GM19397 (cell line): Measurements from ENCODE around the gene PFDN1.

ENCODE experiments used
- ATAC-seq: cut with Tn5 transposase; IDR thresholded peaks from one replicate; pipeline ENCODE4 v1.9.1; 2021; ENCODE audit warnings: mild to moderate bottlenecking, moderate library complexity; ENCODE audit not compliant: unreplicated experiment

The PFDN1 gene

DNA sequence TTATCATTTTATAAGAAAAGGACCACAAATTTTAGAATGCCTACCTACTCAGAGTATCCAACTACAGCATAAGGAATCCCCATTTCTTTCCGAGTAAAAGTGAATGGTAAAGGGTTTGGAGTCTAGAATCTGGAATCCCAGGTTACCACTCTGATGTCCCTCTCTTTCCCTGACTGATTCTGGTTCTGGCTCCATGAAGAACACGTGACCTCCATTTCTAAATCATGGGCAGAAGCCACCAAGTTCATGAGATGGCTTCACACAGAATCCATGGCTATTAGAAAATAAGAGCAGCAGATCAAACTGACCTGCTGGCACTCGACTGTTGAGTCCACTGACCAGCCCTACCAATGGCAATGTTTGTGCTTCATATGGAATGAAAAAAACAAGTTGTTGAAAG lies 40.7 kb downstream of the PFDN1 start:
- ATAC-seq = no peak

DNA sequence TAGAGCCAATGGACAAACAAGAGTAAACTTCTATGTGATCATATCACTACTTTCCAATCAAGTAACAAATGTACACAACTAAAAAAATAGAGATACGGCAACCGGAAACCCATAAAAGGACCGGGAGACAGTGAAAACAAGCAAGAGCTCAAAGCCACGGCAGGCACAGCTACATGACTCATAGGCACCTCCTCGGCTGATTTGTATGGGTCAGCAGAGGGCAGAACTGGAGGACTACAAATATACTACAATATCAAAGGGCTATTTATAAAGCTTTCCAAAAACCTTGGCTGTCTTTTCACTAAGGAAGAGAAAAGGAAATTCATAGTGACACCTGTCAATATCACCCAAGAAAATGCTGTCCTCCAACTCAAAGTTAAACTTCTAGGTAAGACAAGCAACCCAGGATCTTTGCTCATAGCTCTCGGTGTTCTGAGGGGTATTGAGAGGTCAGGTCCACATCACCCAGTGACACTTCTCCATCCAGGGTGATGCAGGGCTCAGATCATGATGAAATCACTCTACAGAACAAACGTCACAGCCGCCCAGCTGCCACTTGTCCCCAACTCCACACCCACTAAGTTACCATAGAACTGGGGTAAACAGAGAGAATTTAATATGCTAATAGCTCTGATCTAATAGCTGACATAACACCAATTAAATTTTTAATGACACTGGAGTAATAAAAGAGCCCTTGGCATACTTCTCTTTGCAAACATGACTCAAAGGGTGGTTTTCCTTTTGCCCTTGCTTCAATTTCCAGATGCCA lies 41.3 kb downstream of the PFDN1 start:
- no peak for ATAC-seq

DNA sequence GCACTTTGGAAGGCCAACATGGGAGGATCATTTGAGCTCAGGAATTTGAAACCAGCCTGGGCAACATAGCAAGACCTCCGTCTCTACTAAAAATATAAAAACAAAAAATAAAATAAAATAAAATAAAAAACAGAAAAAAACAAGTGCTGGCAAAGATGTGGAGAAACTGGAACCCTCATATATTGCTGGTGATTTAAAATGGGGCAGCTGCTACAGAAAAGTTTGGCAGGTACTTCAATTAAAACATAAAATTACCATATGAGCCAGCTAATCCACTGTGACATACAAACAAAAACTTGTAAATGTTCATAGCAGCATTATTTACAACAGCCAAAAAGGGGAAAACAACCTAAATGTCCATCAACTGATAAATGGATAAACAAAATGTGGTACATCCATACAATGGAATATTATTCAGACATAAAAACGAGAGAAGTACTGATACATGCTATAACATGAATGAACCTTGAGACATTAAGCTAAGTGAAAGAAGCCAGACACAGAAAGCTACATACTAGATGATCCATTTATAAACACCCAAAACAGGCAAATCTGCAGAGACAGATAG lies 42.7 kb downstream of the PFDN1 start:
- no peak for ATAC-seq

DNA sequence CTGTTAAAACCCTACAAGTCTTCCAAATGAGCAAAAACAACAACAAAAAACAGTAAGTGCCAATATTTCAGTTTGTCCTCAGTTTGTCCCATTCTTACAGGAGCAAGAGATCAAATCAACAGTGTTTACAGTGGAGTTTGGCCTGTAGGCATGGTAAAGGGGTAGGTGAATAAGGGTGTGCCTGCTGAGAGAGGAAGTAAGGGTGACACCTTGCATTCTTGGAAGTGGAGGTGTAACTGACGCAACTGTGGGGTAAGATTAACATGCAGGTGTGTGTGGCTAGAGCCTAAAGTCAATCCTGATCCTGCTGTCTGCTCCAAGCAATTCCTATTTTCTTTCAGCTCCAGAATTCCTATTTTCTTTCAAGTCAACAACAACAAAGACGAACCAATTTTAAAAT lies 43.4 kb downstream of the PFDN1 start:
- no peak for ATAC-seq

DNA sequence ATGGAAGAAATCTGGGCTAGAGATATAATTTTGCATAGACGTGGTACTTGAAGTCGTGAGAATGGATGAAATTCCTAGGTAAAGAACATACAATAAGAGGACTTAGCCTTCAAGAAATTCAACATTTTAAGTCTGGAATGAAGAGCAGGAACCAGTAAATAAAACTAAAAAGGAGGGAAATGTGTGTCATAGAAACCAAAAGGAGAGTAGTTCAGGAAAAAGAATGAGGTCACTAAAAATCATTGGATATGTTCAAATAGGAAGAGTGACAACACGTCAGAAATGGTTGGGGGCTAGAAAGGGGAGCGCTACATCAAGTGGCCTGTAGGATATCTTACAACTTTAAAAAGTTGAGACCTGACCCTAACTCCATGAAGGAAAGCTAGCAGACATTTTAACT lies 44.0 kb downstream of the PFDN1 start:
- ATAC-seq = no peak

DNA sequence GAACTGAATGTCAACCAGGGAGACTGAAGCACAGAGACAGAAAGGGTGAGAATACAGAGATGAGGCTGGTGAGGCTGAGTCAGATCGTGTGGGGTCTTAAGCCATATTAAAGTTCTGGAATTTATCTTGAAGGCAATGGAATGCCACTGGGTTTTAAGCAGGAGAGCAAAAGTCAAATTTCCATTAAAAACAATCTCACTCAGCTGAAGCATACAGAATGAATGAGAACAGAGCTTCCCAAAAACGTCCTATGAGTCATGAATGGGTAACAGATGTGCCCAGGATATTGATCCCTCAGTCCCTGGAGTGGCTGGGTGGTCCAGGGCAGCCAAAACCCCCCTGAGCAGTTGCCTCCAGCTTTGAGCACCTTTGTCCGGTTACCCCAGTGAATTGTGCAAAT lies 44.9 kb downstream of the PFDN1 start:
- ATAC-seq = no peak

DNA sequence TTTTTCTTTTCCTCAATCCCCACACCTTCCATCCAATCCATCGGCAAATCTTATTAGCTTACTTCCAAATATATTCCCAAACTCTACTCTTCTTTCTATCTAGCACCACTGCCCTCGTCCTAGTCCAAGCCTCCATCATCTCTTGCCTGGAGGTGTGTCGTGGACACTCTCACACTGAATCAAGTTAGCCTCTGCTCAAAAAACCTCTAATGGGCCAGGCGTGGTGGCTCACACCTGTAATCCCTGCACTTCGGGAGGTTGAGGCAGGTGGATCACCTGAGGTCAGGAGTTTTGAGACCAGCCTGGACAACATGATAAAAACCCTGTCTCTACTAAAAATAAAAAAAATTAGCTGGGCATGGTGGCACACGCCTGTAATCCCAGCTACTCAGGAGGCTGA lies 46.2 kb downstream of the PFDN1 start:
- no peak for ATAC-seq

DNA sequence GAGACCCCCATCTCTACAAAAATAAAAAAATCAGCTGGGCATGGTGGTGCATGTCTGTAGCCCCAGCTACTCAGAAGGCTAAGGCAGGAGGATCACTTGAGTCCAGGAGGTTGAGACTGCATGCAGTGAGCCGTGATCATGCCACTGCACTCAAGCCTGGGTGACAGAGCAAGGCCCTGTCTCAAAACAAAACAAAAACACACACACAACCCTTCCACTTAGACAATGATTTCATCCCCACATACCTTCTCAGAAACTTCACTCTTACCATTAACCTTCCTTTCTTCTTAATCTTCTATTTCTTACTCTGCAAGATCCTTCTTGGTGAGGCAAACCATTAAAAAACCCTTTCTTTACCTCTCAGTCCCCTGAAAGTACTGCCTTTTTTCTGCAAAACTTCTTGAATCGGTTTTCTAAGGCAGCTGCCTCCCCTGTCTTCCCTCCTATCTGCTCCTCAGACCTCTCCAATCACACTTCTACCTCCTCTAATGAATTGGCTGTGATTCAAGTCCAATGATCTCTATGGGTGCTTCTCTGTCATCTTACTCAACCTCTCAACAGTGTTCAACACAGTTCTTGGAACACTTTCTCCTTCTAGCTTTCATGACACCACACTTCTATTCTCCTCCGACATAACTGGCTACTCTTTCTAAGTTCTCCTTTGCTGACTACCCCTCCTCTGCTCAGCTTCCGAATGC lies 47.3 kb downstream of the PFDN1 start:
- no peak for ATAC-seq

DNA sequence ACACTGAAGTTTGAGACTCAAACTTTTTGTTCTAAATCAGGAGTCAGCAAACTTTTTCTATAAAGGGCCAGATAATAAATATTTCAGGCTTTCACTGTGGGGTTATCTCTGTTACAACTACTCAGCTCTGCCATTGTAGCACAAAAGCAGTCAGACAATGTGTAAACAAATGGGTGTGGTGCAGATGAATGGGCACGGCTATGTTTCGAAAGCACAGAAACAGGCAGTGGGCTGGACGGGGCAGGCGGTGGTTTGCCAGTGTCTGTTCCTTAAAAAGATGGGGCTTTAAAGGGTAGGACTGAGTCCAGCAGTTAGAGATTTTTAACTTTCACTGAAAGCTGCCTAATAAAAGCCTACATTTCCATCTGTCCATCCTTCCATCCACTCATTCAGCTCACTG lies 48.9 kb downstream of the PFDN1 start:
- ATAC-seq = no peak

DNA sequence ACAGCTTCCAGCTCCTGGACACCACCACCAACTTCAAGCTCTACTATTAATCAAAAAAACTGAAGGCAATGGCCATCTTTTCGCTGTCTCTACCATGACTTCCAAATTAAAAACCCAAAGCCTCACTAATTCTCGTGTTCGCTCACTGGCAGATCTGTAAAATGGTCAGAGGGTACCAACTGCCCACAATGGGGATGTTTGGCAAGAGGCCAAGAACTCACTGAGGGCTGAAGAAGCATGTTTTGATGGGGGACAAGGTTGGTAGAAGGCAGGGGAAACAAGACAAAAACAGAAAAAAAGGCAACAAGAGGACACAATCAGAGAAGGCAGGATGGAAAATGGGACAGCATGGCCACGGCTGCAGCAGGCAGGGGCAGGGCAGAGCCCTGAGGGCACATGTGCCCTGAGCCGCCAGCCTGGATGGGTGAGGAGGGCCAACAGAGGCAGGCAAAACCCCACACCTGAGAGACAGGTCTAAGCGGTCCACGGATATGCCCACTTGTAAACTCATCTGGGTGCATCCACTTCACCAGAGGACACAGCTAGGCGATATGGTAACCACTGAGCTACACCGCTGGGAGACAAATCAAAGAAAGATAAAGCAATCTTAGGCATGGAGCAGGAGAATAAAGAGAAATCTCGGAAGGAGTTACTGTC lies 50.3 kb downstream of the PFDN1 start:
- ATAC-seq = no peak

DNA sequence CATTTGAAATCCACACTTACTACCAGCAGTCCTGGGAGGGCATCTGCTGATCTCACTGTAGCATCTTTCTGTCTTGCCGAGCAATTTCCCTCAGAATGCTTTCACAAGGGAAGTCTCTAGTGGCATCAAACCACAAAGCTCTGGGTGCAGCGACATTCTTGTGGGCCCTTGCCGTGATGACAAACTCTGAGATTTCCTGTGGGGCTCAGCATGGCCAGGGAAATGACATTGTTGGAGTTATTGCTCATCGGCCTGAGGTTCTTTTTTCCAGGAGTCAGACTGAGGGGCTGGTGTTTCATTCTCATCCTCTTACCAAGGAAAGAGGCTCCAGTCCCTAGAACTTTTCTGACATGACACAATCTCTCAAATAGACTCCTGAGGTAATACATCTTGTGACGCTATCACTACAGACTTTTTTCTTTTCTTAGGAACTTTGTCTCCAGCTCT lies 51.4 kb downstream of the PFDN1 start:
- peak; percentile 64 for ATAC-seq

DNA sequence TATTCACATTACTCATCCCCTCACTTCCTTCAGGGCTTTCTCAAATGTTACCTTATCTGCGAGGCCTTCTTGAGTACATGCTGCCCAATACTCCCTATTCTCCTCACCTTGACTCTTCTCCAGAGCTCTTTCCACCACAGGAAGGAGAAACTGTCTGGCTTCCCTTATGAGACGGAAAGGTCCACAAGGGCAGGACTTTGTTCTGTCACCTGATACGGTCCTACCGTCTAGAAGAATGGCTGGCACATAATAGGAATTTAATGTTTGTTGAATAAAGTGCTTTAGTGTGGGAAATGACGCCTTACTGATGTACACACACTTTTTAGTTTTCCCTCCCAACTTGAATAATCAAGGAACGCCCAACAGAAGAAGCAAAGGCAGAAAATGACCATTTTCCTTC lies 52.5 kb downstream of the PFDN1 start:
- no peak for ATAC-seq

DNA sequence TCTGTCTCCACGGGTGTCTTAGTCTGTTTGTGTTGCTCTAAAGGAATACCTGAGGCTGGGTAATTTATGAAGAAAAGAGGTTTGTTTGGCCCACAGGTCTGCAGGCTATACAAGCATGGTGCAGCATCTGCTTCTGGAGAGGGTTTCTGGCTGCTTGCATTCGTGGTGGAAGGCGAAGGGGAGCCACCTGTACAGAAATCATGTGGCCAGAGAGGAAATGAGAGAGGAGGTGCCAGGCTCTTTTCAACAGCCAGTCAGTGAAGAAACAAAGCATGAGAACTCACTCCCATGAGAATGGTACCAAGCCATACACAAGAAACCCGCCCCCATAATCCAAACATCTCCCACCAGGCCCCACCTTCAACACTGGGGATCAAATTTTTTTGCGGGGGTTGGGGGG lies 53.4 kb downstream of the PFDN1 start:
- no peak for ATAC-seq

DNA sequence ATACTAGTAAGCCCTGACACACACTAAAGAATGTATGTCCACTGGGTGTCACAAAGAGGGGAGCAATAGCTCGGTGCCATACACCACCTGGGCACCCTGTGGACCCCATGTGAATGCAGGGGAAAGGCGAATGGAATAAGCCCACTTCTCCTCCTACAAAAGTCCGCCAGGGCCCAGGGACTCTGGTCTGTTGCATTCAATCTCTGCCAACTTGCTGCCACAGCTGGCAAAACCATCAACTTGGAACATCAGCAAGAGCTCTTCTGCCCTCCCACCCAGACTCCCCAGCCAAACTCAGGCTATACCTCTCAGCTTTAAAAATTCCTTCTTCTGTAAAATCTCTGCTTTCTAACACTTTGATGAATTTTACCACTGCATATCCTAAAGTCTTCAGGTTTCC lies 54.5 kb downstream of the PFDN1 start:
- ATAC-seq = no peak

DNA sequence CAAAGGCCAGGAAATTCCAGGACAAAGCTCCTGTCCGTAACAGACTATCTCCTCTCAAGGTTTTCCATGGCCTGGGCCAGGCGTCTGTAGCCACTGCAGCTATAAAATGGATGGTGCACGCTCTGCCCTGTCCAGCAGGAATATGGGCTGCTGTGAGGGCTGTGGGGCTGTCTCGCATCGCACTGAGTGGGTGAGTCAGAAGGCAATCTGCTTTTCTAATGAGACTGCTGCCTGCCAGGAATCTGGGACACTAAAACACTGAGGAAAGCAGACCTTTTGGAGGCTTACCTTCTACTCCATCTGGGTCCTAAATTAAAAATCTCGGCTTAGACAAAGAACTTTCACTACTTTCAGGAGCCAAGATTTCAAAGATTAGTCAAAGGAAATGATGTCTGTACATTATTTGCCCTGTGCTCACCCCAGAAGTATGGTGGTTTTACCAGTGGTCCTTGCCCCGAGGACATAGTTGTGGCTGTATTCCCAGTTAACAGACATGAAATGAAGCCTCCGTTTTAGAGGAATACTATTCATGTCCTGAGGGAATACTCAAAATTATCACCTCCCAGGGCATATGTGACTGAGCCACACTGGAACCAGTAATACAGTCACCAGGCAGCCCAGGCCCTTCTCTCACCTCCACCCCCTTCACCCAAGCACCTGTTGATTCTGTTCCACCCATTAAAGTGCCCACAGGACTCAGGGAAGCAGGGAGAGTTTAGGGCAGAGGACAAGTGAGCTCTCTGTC lies 56.4 kb downstream of the PFDN1 start:
- ATAC-seq = no peak

DNA sequence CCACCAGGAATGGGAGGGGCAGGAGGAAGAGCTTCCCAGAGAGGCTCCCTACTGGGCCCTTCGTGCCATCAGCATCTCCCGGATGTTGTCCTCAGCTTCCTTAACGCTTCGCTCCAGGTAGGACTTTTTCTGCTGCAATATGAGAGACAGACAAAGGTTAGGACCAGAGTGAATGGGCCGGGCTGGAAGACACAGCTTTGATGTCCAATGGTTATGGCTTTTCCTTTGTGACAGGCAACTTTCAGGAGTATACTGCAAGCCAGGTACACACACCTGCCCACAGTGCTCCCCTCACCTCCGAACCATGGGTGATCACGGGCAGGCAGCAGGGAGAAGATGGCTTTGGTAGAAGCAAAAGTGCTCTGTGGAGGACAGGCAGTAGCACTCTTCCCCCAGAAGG lies 57.0 kb downstream of the PFDN1 start:
- ATAC-seq = no peak

DNA sequence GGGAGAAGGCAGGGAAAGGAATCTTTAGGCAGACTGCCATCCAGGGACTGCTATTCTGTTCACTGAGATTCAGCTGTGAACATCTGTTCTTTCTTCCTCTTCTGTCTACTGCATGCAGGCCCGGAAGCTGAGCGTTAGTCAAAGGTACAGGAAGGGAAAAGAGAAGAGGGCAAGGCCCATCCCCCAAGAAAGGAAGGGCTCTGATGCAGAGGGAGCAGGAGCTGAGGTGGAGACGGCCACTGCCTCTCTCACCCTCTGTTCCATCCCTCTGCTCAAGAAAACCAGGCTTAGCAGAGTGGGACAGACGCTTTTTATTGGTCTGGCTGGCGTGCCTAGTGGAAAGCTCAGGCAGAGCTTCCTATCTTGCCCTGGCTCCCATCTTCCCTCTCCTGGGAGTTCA lies 57.6 kb downstream of the PFDN1 start:
- ATAC-seq = no peak

DNA sequence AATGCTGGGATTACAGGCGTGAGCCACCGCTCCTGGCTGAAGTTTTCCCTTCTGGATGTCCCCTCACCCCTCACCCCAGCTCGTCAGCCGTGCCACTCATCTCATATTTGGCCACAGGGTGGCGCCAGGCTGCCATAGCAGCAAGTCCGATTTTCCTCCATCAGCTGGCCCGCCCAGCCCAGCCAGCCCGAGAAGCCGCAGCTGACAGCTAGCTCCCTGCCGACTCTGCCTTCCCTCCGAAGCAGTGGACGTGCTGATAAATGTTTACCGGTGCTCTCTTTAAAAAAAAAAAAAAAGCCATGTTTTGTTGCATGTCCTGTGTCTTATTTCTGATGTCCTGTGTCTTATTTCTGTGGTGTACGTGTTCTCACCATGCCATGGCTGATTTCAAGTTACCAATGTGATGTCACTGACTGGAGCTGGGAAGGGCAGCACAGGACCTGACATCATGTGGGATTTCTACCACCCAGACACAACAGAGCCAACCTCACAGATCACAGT lies 58.3 kb downstream of the PFDN1 start:
- ATAC-seq = peak; percentile 72

DNA sequence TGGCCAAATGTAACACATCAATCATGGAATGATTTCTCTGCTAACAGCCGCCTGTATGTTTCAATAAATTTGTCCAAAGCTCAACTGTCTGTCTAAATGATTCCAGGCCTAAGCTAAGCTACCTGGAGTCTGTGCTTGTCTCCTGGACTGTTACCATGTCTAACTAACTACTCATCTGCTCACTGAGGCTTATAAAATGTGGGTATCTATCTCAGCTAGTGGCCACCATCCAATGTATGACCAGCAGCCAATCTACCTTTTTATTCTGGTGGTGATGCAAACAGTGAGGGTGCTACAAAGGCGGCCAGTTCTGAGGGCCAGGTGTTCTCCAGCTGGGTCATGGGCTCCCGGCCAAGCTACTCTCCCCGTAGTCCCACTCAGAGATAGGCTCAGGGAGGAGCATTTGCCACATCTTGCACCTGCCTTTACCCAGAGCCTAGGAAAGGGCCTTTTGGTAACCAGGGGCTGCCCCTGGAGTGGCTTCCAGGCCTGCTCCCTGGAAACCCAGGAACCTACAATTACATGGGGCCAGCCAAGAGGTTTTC lies 59.1 kb downstream of the PFDN1 start:
- ATAC-seq = no peak

DNA sequence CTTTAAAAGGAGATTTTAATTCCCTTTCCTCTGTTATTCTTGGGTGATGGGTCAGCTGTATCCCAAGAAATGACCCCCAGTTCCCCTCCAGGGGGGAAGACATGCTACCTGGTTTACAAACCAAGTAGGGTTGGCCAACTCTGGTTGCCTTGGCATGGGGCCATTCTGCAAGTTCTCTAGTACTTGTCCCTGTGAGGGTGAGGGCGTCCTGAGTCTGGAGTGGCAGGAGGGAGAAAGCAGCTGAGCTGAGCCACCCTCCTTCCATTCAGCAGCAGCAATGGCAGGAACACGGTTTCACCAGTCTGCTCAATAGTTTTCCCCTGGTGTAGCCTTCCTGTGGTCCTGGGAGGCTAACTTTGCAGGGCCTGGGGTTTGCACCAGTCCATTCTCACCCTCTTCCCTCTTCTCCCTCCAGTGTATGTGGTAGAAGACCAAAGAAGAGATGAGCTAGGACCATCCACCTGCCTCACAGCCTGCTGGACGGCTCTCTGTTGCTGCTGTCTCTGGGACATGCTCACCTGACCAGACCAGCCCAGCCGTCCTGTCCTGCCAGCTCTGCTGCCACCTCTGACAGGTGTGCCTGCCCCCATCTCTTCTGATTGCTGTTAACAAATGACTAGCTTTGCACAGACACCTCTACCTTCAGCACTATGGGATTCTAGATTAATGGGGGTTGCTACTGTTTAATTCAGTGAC lies 59.9 kb downstream of the PFDN1 start:
- no peak for ATAC-seq
